ENCODE measurements around the gene TSPAN9.

Gene TSPAN9

GRCh38 chr12:3280967-3281366 lies 203.8 kb downstream of the TSPAN9 start:
- DNase-seq = no peak

GRCh38 chr12:3281588-3282383 lies 204.6 kb downstream of the TSPAN9 start:
- no peak for DNase-seq

- no peak for DNase-seq
These were observed 205.1 kb downstream of the TSPAN9 start for GRCh38 chr12:3282384-3282670.

- no peak for DNase-seq
These were observed 206.0 kb downstream of the TSPAN9 start for GRCh38 chr12:3283137-3283680.

- DNase-seq = no peak
These were observed 207.2 kb downstream of the TSPAN9 start for GRCh38 chr12:3284405-3284804.

GRCh38 chr12:3285570-3285969 lies 208.4 kb downstream of the TSPAN9 start:
- DNase-seq = no peak

GRCh38 chr12:3288690-3289089 lies 211.5 kb downstream of the TSPAN9 start:
- no peak for DNase-seq

GRCh38 chr12:3289702-3290101 lies 212.5 kb downstream of the TSPAN9 start:
- DNase-seq = no peak

- DNase-seq = no peak
These were observed 214.8 kb downstream of the TSPAN9 start for GRCh38 chr12:3291939-3292338.

GRCh38 chr12:3292677-3293412 lies 215.7 kb downstream of the TSPAN9 start:
- DNase-seq = no peak

- DNase-seq = peak; percentile 71
These were observed 216.4 kb downstream of the TSPAN9 start for GRCh38 chr12:3293446-3294161.

GRCh38 chr12:3294481-3294911 lies 217.3 kb downstream of the TSPAN9 start:
- DNase-seq = no peak

GRCh38 chr12:3295225-3295624 lies 218.0 kb downstream of the TSPAN9 start:
- DNase-seq = no peak

- DNase-seq = no peak
These were observed 218.6 kb downstream of the TSPAN9 start for GRCh38 chr12:3295646-3296408.

- DNase-seq = no peak
These were observed 219.2 kb downstream of the TSPAN9 start for GRCh38 chr12:3296409-3296701.

- no peak for DNase-seq
These were observed 221.4 kb downstream of the TSPAN9 start for GRCh38 chr12:3298603-3299002.

GRCh38 chr12:3299929-3300832 lies 223.0 kb downstream of the TSPAN9 start:
- peak; percentile 99 for DNase-seq

- no peak for DNase-seq
These were observed 223.7 kb downstream of the TSPAN9 start for GRCh38 chr12:3300833-3301401.

GRCh38 chr12:3302401-3303041 lies 225.3 kb downstream of the TSPAN9 start:
- DNase-seq = no peak

GRCh38 chr12:3303410-3304136 lies 226.4 kb downstream of the TSPAN9 start:
- DNase-seq = peak; percentile 86

All from islet precursor cell (in vitro differentiated cells).